ENCODE data around the gene UBE2D2. TPM values are rescaled to one million over a fixed set of nuclear protein-coding genes. Genes with fewer than 3 reads are reported as not detected.

UBE2D2 gene
- total and polyA plus RNA-seq, 11 donors: 84.6 to 148 (median 128) TPM

- DNase-seq (no peak), ATAC-seq (no peak)
- peaks cover 15 to 54% (median 38%) of the 10 kb centered on the region in 12 donors for H3K4me1 ChIP-seq
- H3K27me3 ChIP-seq: no peaks in the 10 kb centered on the region
- 42 to 64% (median 46%) methylated on average over 1 of the region's 1 CpG for WGBS, 4 donors
- peak overlapping the region in 7 of 12 donors; percentile 31 to 97 (median 90) for H3K27ac ChIP-seq
- H3K36me3 ChIP-seq: peaks cover 0 to 18% (median 2%) of the 10 kb centered on the region in 9 donors
- TF ChIP-seq POLR2A (IDR thresholded peaks at IDR 0.05) (no peak), CTCF (IDR thresholded peaks at IDR 0.05) (no peak)
- no peak overlapping the region for H3K4me3 ChIP-seq
- H3K9me3 ChIP-seq: no peaks in the 10 kb centered on the region
- intact Hi-C loops (cut with DNase I): loop anchor here in 7 of 10 donors (1.0 to 10.0 kb wide), 8 partner anchors 54 to 520 kb away; no protein-coding TSS in a partner anchor
Observed at GRCh38 chr5:139635191-139635590, 74.1 kb downstream of the UBE2D2 start.

DNA sequence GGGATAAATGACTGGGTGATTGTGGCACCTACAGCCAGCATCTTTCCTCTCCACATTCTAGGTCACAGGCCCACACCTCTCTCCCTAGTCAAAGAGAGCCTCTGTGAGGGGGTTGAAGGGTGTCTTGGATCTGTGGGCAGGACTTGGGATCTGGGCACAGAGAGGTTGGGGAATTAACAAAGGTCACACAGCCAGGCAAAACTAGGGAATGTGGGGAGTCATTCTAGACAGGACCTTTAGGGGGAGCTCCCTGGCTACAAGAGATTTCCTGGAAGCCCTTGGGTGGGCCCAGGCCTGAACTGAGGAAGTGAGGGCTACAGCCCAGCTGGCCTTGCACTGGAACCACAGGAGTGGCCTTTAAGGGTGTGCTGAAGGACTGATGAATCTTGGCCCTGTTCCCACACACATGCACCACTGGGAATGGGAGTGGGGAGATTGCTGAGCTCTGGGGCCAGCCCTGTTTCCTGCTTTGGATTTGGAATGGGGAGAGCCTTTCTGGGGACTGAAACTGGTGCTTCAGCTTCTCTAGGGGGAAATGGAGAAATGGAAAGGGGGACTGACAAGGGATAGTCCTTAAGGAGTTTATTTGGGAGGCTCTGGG lies 74.6 kb downstream of the UBE2D2 start:
- ATAC-seq (peak; percentile 65 to 81 (median 74)), DNase-seq (peak; percentile 88 to 95 (median 92))
- H3K4me3 ChIP-seq: peak overlapping the region in 1 of 12 donors; percentile 11
- no peaks in the 10 kb centered on the region for H3K27me3 ChIP-seq
- intact Hi-C loops (cut with DNase I): loop anchor here in 8 of 10 donors (1.0 to 10.0 kb wide), 11 partner anchors 15 to 519 kb away; no protein-coding TSS in a partner anchor
- H3K36me3 ChIP-seq: peaks cover 0 to 14% (median 0%) of the 10 kb centered on the region in 9 donors
- peak overlapping the region in 11 of 12 donors; percentile 63 to 97 (median 91) for H3K27ac ChIP-seq
- peaks cover 15 to 56% (median 38%) of the 10 kb centered on the region in 12 donors for H3K4me1 ChIP-seq
- H3K9me3 ChIP-seq: no peaks in the 10 kb centered on the region
- TF ChIP-seq CTCF (IDR thresholded peaks at IDR 0.05): peak; percentile 61 to 91 (median 76)
- TF ChIP-seq POLR2A (IDR thresholded peaks at IDR 0.05): no peak

GRCh38 chr5:139636207-139636792 lies 75.2 kb downstream of the UBE2D2 start:
- peak overlapping the region in 2 of 12 donors; percentile 53 to 61 for H3K4me3 ChIP-seq
- no peaks in the 10 kb centered on the region for H3K9me3 ChIP-seq
- peak in 2 of 4 donors; percentile 2 to 12 for ATAC-seq
- peak overlapping the region in 11 of 12 donors; percentile 63 to 97 (median 91) for H3K27ac ChIP-seq
- peaks cover 15 to 56% (median 38%) of the 10 kb centered on the region in 12 donors for H3K4me1 ChIP-seq
- intact Hi-C loops (cut with DNase I): loop anchor here in 7 of 10 donors (1.0 to 10.0 kb wide), 8 partner anchors 15 to 519 kb away; no protein-coding TSS in a partner anchor
- 48 to 61% (median 54%) methylated on average over 2 of the region's 2 CpGs for WGBS, 4 donors
- no peaks in the 10 kb centered on the region for H3K27me3 ChIP-seq
- no peak for TF ChIP-seq POLR2A (IDR thresholded peaks at IDR 0.05)
- TF ChIP-seq CTCF (IDR thresholded peaks at IDR 0.05): no peak
- no peak for DNase-seq
- peaks cover 0 to 14% (median 0%) of the 10 kb centered on the region in 9 donors for H3K36me3 ChIP-seq

DNA sequence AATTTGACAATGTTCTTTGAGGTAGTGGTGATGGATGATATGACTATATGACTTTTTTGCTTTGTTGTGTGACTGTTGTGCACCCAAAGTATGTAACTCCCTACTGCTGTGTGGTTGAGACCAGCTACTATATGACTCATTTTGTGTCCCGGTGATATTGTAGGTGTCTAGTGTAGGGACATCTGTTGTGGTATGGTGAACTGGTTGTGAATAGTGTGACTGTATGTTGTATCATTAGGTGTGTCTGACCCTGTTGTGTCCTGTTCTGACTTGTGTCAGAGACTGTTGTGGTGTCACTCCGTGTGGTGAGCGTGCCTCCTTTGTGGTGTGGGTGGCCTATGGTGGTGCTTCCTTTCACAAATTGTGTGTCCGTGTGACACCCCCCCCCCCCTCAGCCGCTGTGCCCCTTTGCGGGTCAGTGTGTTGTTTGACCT lies 75.9 kb downstream of the UBE2D2 start:
- DNase-seq (no peak), ATAC-seq (peak in 1 of 4 donors; percentile 0)
- Histone ChIP-seq H3K4me1 (peaks cover 15 to 56% (median 38%) of the 10 kb centered on the region in 12 donors), H3K27me3 (no peaks in the 10 kb centered on the region), H3K4me3 (peak overlapping the region; percentile 8 to 72 (median 59)), H3K9me3 (no peaks in the 10 kb centered on the region), H3K27ac (peak overlapping the region in 11 of 12 donors; percentile 89 to 97 (median 91)), H3K36me3 (peaks cover 0 to 7% (median 0%) of the 10 kb centered on the region in 9 donors)
- TF ChIP-seq POLR2A (IDR thresholded peaks at IDR 0.05): no peak
- no peak for TF ChIP-seq CTCF (IDR thresholded peaks at IDR 0.05)
- WGBS, 4 donors: 5 to 9% (median 7%) methylated on average over 4 to 6 of the region's 6 CpGs
- intact Hi-C loops (cut with DNase I): loop anchor here in 7 of 10 donors (1.0 to 10.0 kb wide), 9 partner anchors 11 to 518 kb away; partner anchors contain the start of gene CXXC5 (in 2 of the 7)

Data from heart left ventricle (tissue), 16 donors.